Endothelial cell of umbilical vein (primary cell): ENCODE measurements around the gene GIT2. TPM values are rescaled to one million over a fixed set of nuclear protein-coding genes. Genes with fewer than 3 reads are reported as not detected.

ENCODE experiments used
- BruUV-seq: library from RNA; stranded (reverse); fragments of 400-500 nt; replicated peaks from 2 replicates; lab custom pipeline; 2021; lab: Mats Ljungman, UMichigan
- CTCF ChIA-PET: fragments of 300-600, 350-600 bp; sonication (Branson Sonifier 250); formaldehyde crosslinking; loops from one replicate; lab custom pipeline; 2021; ENCODE audit warnings: antibody characterized with exemption, inconsistent platforms; lab: Charles Lee
- POLR2A ChIA-PET: fragments of 300-600, 350-600 bp; sonication (Branson Sonifier 250); formaldehyde crosslinking; loops from one replicate; lab custom pipeline; 2021; ENCODE audit warnings: antibody characterized with exemption, inconsistent platforms; lab: Charles Lee
- DNase-seq: peaks from one replicate; pipeline ENCODE4 v3.0.0-alpha.2; 2011; ENCODE audit warnings: low read depth, low spot score
- FAIRE-seq: peaks from 2 replicates; lab custom pipeline; 2011; peaks lifted over from hg19 to GRCh38; lab: Jason Lieb, UNC
- H2AFZ ChIP-seq: 2 replicates; pipeline ENCODE4 v1.6.0; 2012; ENCODE audit warnings: low read depth, low read length, control low read depth, inconsistent platforms
- H3K27ac ChIP-seq: 2 replicates; pipeline ENCODE4 v1.5.1; 2011; ENCODE audit warnings: low read depth, mild to moderate bottlenecking, control low read depth, low read length, moderate library complexity; ENCODE audit not compliant: insufficient read depth
- H3K27me3 ChIP-seq, 2 experiments: 2 replicates each; pipeline versions ENCODE4 v1.6.0 to v1.6.1; 2011; ENCODE audit warnings: low read length in 2 of 2, mixed read lengths in 1 of 2; ENCODE audit not compliant: control insufficient read depth in 2 of 2, insufficient read depth in 2 of 2
- H3K36me3 ChIP-seq, 2 experiments: 2 replicates in 1 of 2; 3 replicates in 1 of 2; pipeline ENCODE4 v1.5.1; 2011; ENCODE audit warnings: low read length in 2 of 2, mild to moderate bottlenecking in 1 of 2, moderate library complexity in 1 of 2; ENCODE audit not compliant: control insufficient read depth in 2 of 2, insufficient read depth in 2 of 2; ENCODE audit errors: extremely low read depth in 1 of 2
- H3K4me1 ChIP-seq: 3 replicates; pipeline ENCODE4 v1.5.1; 2011; ENCODE audit warnings: mild to moderate bottlenecking, low read length; ENCODE audit not compliant: control insufficient read depth, insufficient read depth; ENCODE audit errors: extremely low read depth
- H3K4me2 ChIP-seq: 2 replicates; pipeline ENCODE4 v1.6.1; 2011; ENCODE audit warnings: low read length, control low read depth, mixed read lengths; ENCODE audit not compliant: insufficient read depth
- H3K4me3 ChIP-seq, 3 experiments: fragments of 200-600 bp in 1 of 3; sonication (generic), shearing (Covaris generic) in 1 of 3; replicated peaks in 1 of 3; 2 replicates each; pipeline ENCODE4 v1.5.1; 2011 to 2016; ENCODE audit warnings: control low read depth in 3 of 3, low read length in 3 of 3, mild to moderate bottlenecking in 2 of 3, inconsistent platforms in 1 of 3, low read depth in 1 of 3, moderate library complexity in 1 of 3; ENCODE audit not compliant: insufficient read depth in 1 of 3
- H3K79me2 ChIP-seq: 2 replicates; pipeline ENCODE4 v1.6.0; 2012; ENCODE audit warnings: low read length, inconsistent platforms; ENCODE audit not compliant: control insufficient read depth, insufficient read depth
- H3K9ac ChIP-seq: replicated peaks from 2 replicates; pipeline ENCODE3; 2011; ENCODE audit warnings: low read length, control low read depth; ENCODE audit not compliant: insufficient read depth; ENCODE audit errors: extremely low read depth
- H3K9me1 ChIP-seq: replicated peaks from 3 replicates; pipeline ENCODE4 v1.6.0; 2011; ENCODE audit warnings: mild to moderate bottlenecking, low read length; ENCODE audit not compliant: control insufficient read depth, insufficient read depth; ENCODE audit errors: extremely low read depth
- H3K9me3 ChIP-seq: replicated peaks from 2 replicates; pipeline ENCODE4 v1.5.1; 2012; ENCODE audit warnings: low read length, inconsistent platforms; ENCODE audit not compliant: control insufficient read depth, insufficient read depth
- H4K20me1 ChIP-seq: replicated peaks from 2 replicates; pipeline ENCODE3; 2011; ENCODE audit warnings: mild to moderate bottlenecking, low read length; ENCODE audit not compliant: control insufficient read depth, insufficient read depth; ENCODE audit errors: extremely low read depth
- FOS ChIP-seq: IDR thresholded peaks from 2 replicates; pipeline ENCODE4 v1.6.1; 2011; ENCODE audit warnings: mild to moderate bottlenecking, low read length, moderate library complexity, borderline replicate concordance; ENCODE audit not compliant: insufficient read depth
- JUN ChIP-seq: IDR thresholded peaks from 2 replicates; pipeline ENCODE4 v1.6.1; 2011; ENCODE audit warnings: borderline replicate concordance, low read depth; ENCODE audit not compliant: insufficient read length, insufficient read depth
- MAX ChIP-seq: IDR thresholded peaks from 2 replicates; pipeline ENCODE4 v1.6.1; 2011; ENCODE audit not compliant: insufficient read depth, insufficient read length
- MYC ChIP-seq: IDR thresholded peaks from one replicate; pipeline ENCODE4 v1.6.1; 2011; ENCODE audit warnings: mild to moderate bottlenecking, low read depth, low read length
- POLR2A ChIP-seq: IDR thresholded peaks from 2 replicates; pipeline ENCODE4 v1.6.1; 2012; ENCODE audit warnings: low read depth, mild to moderate bottlenecking, control low read depth, low read length
- POLR2AphosphoS5 ChIP-seq: IDR thresholded peaks from 2 replicates; pipeline ENCODE4 v1.6.1; 2012; ENCODE audit warnings: low read depth, mild to moderate bottlenecking, control low read depth, low read length, moderate library complexity; ENCODE audit not compliant: insufficient read depth
- dilution Hi-C: fragments of 300-500 bp; cut with MboI; formaldehyde crosslinking; loops from one replicate; pipeline ENCODE4 v1.15.0; 2019; ENCODE audit warnings: low sequenced_read_pairs; ENCODE audit not compliant: extremely low pct_ligation_motif_present
- intact Hi-C: fragments of 100-400 bp; cut with micrococcal nuclease; formaldehyde crosslinking; loops from one replicate; pipeline ENCODE4 v1.10.0; 2022
- polyA plus RNA-seq, 4 experiments: library from polyadenylated mRNA; depleted of rRNA in 3 of 4; stranded (reverse) in 3 of 4; unstranded in 1 of 4; fragments of >200 nt; gene quantifications; 2 replicates each; pipeline versions ENCODE4 v1.2.1 to v1.2.3, GENCODE V29; 2011 to 2012; ENCODE audit warnings: missing spikeins in 1 of 4
- total RNA-seq: library from RNA; stranded (reverse); gene quantifications from 2 replicates; pipeline ENCODE4 v1.2.3, GENCODE V29; 2021

The GIT2 gene
- total and polyA plus RNA-seq, 2 donors (not counting 3 experiments of a cell fraction or from before 2014, with no cell fraction given) = 37.3 to 77.2 TPM

GRCh38 chr12:109946505-109946904 is 49.7 kb downstream of the GIT2 start:
- no TSS peak for BruUV-seq
- peak overlapping the region; percentile 29 for H2AFZ ChIP-seq
- H3K27ac ChIP-seq = peak overlapping the region; percentile 30
- intact Hi-C loops (loop anchor here (5.0 kb wide), 1 partner anchor 51 kb away; the partner anchor contains the start of genes ANKRD13A and GIT2), dilution Hi-C loops (no loop called here)
- H3K4me2 ChIP-seq = peak overlapping the region; percentile 36
- TF ChIP-seq MAX = peak; percentile 10
- TF ChIP-seq FOS = no peak
- ChIA-PET CTCF (no interaction called here), POLR2A (no interaction called here)
- no peak overlapping the region for H3K4me3 ChIP-seq
- FAIRE-seq = peak; percentile 76
- DNase-seq = peak; percentile 69
- H3K9me1 ChIP-seq = no peaks in the 10 kb centered on the region
- H3K9me3 ChIP-seq = no peaks in the 10 kb centered on the region
- peaks cover 28% of the 10 kb centered on the region for H3K4me1 ChIP-seq
- H3K36me3 ChIP-seq = peaks cover 15 to 18% of the 10 kb centered on the region in 2 experiments
- H3K27me3 ChIP-seq = no peaks in the 10 kb centered on the region
- H4K20me1 ChIP-seq = no peaks in the 10 kb centered on the region
- no peaks in the 10 kb centered on the region for H3K79me2 ChIP-seq
- peak overlapping the region; percentile 5 for H3K9ac ChIP-seq

GRCh38 chr12:109944561-109945359 is 51.4 kb downstream of the GIT2 start:
- CTCF ChIA-PET = interaction anchor here (1.0 kb wide), 2 partner anchors 23 to 44 kb away, joined by 3 read pairs; partner anchors contain the start of gene TCHP
- no peak overlapping the region for H3K4me3 ChIP-seq
- H3K9ac ChIP-seq = peak overlapping the region; percentile 27
- no peaks in the 10 kb centered on the region for H3K27me3 ChIP-seq
- POLR2A ChIA-PET = interaction anchor here (0.5 kb wide), 1 partner anchor 486 kb away, joined by 4 read pairs; no protein-coding TSS in a partner anchor
- H4K20me1 ChIP-seq = no peaks in the 10 kb centered on the region
- DNase-seq (peak; percentile 74), FAIRE-seq (peak; percentile 85)
- H3K27ac ChIP-seq = peak overlapping the region; percentile 62
- H3K79me2 ChIP-seq = no peaks in the 10 kb centered on the region
- dilution Hi-C loops (no loop called here), intact Hi-C loops (loop anchor here (1.0 to 5.0 kb wide), 2 partner anchors 9 to 53 kb away; partner anchors contain the start of genes ANKRD13A and GIT2)
- no peaks in the 10 kb centered on the region for H3K9me1 ChIP-seq
- TF ChIP-seq MYC (peak; percentile 88), MAX (peak; percentile 61), POLR2AphosphoS5 (peak; percentile 23), POLR2A (no peak), JUN (no peak)
- peaks cover 28% of the 10 kb centered on the region for H3K4me1 ChIP-seq
- peak overlapping the region; percentile 65 for H3K4me2 ChIP-seq
- H2AFZ ChIP-seq = peak overlapping the region; percentile 69
- no TSS peak for BruUV-seq
- H3K9me3 ChIP-seq = no peaks in the 10 kb centered on the region
- peaks cover 4 to 10% of the 10 kb centered on the region in 2 experiments for H3K36me3 ChIP-seq
